GM19455 (cell line): ENCODE measurements around the gene SMTNL1.

Experiments
- ATAC-seq: cut with Tn5 transposase; IDR thresholded peaks from one replicate; pipeline ENCODE4 v1.9.1; 2021; ENCODE audit not compliant: unreplicated experiment

The SMTNL1 gene, protein sequence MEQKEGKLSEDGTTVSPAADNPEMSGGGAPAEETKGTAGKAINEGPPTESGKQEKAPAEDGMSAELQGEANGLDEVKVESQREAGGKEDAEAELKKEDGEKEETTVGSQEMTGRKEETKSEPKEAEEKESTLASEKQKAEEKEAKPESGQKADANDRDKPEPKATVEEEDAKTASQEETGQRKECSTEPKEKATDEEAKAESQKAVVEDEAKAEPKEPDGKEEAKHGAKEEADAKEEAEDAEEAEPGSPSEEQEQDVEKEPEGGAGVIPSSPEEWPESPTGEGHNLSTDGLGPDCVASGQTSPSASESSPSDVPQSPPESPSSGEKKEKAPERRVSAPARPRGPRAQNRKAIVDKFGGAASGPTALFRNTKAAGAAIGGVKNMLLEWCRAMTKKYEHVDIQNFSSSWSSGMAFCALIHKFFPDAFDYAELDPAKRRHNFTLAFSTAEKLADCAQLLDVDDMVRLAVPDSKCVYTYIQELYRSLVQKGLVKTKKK

DNA sequence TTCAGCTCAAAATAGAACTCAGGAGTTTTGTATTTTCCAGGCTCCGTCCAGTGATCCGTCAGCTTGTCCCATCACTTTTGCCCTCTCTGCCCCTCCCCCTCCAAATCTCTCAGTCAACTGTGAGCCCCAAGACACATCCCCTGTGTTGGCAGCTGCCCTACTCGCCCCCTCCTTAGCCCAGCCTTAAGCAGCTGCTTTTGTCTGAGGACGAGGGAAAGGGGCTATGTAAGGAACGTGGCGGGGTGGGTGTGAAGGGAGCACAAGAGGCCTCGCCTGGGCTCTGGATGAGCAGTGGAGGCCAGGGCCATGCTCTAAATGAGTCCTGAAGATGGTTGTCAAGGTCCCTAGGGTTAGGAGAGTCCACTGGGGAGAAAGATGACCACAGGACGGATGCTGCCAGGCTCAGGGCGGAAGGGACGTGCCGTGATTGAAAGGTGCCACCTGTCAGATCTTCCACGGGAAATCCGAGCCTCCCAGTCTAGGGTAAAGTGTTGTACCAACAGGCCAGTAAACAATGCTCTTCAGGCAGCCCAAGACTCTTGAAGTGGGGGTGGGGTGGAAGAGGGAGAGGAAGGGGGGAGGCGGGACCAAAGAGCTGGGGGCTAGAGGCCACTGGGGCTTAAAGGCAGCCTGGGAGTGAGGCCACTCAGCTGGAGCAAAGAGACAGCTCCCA lies at the start of gene SMTNL1:
Gene SMTNL1 (plus strand): TSS at position 649 of the 673 bp plus-strand sequence. CDS start 5,048 bp downstream, outside the sequence.
- ATAC-seq: no peak

DNA sequence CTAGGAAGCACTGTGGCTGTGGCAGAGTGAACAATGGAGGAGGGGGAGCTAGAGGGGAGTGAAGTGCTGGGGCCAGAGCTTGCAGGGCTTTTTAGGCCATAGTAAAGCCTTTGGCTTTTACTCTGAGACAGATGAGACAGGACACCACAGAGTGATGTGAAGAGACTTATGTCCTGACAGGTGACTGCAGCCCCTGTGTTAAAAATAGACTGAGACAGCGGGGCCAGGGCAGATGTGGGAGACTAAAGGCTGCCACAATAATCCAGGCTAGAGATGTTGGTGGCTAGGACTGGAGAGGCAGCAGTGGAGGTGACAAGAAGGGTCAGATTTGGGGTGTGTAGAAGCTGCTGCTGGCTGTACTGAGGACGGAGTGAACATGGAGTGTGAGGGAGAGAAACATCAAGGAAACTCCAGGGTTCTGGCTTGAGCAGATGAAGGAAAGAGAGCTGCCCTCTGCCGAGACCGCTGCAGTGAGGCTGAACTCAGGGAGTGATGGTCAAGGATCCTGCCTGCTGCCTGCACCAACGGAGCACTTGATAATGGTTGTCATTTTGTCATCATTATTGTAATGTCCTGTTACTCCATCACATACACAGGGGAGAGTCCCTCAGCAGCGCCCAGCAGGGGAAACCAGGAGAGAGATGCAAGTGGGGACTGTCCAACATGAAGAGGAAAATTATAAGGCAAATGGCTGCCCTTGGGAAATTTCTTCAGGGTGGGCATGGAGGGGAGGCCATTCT lies 49.3 kb upstream of the SMTNL1 start:
- ATAC-seq: no peak

DNA sequence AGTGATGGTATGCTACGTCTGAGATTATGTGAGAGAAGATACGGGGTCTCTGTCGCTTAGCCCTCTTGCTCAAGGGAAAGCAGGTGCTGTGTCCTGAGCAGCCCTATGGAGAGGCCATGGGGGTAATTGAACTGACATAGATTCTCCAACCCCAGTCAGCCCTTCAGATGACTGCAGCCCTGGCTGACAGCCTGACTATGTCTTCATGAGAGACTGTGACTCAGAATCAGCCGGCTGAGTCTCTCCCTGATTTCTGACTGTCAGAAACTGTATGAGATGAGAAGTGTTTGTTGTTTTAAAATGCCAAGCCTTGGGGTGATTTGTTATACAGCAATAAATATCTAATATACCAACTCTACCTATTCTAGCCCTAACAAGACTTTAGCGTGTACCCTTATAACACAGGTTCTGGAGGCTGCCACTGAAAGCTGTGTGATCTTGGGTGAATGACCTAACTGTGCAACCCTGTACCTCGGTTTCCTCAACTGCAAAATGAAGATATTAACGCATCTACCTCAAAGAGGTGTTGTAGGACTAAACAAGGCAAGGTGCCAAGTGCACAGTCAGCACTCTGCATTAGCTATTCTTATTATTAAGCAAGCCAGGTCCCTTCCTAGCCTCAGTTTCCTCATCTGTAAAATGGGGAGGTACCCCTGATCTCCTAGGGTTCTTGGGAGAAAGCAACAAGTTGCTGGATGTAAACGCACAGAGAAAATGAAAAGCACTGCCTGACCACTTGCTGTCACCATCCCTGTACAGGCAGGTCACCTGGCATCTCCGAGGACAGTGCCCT lies 46.7 kb upstream of the SMTNL1 start:
- no peak for ATAC-seq

DNA sequence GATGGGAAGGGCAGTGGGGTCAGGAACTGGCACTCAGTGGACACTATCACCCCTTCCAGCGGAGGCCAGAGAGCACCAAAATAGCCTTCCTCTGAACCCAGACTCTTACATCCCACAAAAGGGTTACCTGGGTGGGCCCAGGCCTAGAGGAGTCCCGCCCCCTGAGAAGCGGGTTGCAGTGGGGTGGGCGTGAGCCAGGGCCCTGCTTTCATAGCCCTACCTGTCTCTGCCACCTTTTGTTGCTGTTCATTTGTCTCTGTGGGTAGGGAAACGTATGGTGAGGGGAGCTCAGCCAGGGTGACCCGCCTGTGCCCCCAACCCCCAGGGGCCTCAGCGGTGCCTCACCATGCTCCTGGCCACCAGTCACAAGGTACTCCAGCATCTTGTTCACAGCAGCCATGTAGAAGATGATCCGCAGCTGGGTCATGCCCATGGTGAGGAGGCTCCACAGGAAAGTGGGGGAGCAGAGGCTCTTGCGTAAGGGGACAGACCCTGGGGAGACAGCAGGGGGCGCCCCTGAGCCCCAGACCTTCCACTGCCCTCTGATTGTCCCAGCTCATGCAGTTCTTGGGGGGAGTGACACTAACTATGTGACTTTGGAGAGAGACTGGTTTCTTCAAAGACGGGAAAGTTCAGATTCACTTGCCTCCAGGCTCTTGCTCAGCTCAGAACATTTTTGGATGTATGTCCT lies 45.9 kb upstream of the SMTNL1 start:
- no peak for ATAC-seq

DNA sequence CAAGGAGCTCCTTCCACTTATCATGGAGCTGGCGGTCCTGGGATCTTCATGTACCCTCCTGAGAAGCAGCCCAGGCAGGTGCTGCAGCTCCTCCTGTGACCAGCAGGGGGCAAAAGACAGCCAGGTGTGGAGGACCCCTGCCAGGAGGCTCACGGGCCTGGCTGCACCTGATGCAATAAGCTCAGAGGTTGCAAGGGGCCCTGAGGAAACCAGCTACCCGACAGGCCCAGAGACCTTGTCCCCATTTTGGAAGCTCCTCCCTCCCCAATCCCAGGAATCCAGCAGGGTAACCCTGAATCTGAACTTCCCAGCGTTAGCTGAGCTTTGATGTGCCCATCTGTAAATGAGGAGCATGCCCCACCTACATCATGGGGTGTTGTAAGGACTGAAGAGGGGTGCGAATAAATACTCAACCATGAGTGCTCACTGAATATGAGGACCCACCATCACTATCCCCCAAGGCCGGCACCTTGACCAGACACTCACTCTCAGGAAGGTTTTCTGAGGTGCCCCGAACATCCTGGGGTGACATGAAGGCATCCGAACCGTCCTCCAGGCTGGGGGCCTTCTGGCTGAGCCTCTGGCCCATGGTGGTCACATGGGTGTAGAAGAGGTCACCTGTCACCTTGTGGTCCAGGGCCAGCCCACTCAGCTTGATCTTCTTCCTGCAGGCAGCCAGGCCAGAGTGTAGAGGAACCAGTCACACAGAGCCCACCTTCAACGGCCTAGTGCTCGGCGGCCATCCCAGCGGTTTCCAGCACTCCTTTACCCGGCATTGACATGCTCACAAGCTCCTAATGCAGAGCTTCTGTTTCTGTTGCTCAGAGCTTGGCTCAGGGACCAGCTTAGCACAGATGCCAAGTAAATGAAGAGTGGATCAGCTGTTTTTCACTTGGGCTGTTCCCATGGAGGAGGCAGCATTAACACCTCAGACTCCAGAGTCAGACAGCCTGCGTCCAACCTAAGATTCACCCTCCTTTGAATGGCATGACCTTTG lies 43.6 kb upstream of the SMTNL1 start:
- peak; percentile 66 for ATAC-seq

DNA sequence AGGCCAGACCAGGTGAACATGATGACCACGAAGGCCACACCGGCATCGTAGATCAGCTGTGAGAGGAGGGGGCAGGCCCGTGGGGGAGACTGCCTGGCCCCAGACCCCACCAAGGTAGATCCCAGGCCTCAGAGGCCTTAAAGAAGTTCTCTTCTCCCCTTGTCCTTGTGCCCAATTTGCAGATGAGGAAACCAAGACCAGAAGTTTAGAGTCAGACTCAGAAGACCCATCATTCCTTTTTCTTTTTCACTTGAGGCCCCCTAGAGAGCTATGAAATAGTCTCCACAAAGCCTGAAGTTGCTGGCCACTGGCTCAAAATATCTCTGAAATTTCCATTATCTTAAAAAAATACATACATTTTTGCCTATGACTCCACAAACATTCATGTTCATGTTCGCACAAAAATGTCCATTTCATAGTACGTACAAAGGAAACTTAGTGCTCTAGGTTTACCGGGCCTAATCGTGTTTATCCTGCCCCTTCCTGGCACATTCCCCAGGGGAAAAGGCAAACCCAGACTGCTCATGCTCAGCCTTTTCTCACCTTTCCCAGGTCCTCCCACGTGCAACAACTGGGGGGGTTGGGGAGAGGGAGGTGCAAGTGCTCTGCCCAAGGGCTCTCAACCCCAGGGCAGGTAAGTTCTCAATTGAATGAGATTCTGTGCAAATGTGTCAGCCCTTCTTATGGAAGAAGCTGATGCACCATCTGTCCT lies 41.1 kb upstream of the SMTNL1 start:
- ATAC-seq: no peak

DNA sequence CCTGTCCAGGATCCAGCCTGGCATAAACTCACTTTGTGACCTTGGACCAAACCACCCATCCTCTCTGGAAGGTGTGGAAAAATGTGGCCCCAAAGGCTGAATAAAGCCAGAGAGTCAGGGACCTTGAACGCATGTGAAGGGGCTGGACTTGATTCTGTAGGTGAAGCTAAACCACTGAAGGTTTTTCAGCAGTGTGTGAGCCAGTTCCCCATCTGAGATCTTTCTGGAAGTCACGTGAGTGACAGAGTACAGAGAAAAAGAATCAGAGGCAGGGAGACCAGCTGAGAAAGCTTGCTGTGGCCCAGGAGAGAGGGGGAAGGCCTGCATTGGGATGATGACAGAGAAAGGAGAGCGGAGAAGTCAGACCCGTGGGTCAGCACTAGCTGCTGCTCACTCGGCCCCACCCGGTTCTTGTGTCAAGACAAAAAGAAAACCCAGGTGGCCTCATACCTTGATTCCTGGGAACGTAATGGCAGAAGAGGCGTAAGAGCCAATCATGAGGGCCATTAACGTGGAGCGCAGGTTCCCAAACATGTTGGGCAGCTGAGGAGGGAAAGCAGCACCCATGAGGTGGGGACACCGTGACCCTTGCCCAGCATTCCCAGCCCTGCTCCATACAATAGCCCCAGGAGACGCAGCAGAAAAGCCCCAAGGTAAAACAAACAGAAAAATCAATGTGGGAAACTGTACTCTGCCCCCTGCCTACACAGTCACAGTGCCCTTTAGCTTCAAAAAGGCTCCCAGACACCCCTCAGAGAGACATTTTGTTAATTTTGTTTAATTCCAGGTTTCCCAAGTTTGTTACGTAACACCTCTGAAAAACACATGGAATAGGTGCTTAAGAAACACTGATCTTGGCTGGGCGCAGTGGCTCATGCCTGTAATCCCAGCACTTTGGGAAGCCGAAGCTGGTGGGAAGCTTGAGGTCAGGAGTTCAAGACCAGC lies 39.8 kb upstream of the SMTNL1 start:
- no peak for ATAC-seq

DNA sequence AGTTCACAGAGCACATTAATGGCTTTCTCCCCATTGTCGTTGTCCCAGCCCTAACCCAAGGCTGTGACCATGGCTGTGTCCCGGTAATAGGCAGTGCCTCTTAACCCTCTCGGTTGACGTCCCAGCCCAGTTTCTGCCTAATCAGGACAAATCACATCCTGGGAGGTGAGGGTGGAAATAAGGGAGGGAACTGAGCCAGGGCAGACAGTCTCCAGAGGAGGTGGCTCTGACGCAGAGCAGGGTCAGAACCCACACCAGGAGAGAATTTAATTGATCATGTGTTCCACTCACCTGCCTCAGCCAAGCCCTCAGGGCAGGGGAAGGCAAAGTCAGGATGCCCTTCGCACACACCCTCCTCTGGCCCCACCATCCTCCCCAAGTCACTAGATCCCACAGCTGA lies 38.9 kb upstream of the SMTNL1 start:
- ATAC-seq: no peak

DNA sequence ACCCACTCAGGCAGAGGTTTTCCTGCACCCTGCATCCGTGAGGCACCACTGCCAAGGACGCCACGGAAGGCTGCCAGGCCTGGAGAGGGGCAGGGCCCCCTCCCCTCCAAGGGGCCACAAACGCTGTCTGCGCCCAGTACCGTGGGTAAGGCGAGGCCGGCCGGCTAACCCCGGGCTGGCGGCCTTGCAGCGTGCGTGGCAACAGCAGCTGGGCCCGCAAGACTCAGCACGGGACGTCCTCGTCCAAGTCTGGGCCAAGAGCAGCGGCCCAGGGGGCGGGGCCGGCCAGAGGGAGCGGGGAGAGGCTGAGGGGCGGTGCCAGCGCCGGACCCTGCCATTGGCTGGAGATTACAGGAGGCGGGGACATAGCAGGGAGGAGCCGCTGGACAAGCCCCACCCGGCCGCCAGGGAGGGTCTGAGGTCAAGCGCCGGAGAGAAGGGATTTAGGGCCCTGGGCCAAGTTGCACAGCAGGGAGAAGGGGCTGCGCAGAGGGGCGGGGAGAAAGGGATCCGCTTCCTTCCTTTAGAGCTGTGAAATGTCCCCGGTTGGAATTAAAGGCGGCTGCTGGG lies 37.9 kb upstream of the SMTNL1 start:
- ATAC-seq: no peak

DNA sequence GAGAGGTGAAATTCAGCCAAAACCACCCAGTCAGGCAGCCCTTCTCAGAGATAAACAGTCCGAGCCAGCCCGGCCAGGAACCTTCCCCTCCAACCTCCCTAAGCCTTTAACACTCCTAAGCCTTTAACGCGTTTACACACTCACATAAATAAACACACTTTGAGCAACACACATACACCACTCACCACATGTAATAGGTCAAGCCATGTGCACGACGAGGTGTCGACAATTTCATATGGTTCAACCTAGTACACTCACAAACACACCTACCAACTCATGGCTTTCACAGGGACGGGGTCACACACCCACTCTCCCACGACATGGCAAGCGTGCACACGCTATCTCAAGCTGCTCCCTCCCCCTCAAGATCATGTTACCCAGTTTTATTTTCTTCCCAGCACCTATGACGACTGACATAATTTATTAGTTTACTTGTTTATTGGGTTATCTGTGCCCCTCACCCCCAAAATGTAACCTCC lies 37.4 kb upstream of the SMTNL1 start:
- ATAC-seq: no peak

DNA sequence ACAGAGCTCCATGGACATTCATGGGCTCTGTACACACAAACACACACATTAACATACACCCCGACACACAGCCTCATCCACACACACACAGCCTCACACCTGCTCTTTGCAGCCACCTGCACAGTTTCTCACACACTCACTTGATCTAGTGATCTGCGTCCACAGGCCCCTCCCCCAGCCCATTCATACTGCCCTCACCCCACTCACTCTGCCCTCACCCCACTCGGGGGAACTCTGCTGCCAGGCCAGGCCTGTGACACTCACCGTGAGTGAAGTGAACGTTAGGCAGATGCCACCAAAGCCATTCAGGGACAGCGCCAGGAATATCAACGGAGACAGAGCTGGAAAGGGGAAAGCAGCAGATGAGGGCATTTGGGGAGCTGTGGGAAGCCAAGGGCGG lies 36.9 kb upstream of the SMTNL1 start:
- no peak for ATAC-seq

DNA sequence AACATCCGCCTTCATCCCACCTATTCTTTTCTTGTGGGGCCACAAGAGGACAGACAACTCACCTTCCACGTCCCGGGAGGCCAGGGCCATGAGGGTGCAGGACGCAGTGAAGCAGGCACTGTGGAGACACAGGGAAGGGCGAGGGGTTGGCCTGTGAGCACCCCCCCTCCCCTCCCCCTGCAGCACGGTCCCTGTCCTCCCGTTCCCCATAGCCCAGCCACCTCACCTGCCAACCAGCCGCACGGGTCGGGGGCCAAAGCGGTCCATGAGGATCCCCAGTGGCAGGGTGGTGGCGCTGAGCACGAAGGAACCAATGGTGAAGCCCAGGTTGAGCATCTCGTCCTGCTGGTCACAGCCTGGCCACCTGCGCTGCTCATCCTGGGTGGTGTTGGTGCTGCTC lies 36.5 kb upstream of the SMTNL1 start:
- no peak for ATAC-seq

DNA sequence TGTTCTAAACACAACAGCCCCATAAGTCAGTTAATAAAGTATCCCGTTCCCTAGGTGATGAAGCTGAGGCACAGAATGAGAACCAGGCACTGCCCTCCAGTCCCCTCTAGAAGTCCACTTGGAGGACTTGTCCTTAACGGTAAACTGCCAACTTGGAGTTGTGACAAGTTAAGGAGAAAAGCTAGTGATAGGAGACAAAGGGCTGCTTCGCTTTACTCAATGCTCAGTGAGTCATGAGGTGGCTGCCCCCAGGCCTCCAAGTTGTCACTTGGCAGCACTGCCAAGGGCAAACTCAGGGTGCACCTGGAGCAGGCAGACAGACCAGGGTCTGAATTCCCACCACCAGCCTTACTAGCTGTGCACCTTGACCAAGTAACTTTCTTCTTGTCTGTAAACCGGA lies 35.4 kb upstream of the SMTNL1 start:
- ATAC-seq: no peak

DNA sequence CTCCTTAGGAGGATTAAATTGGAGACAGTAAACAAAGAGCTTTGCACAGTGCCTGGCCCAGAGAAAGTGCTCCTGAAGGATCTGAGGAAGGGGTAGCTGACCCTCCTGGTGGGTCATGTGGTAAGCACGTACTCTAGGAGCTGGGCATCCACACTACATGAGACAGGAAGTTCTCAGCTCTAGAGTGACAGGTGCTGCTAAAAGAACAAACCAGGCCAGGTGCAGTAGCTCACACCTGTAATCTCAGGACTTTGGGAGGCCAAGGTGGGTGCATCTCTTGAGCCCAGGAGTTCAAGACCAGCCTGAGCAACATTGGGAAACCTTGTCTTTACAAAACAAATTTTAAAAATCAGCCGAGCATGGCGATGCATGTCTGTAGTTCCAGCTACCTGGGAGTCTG lies 35.0 kb upstream of the SMTNL1 start:
- no peak for ATAC-seq

DNA sequence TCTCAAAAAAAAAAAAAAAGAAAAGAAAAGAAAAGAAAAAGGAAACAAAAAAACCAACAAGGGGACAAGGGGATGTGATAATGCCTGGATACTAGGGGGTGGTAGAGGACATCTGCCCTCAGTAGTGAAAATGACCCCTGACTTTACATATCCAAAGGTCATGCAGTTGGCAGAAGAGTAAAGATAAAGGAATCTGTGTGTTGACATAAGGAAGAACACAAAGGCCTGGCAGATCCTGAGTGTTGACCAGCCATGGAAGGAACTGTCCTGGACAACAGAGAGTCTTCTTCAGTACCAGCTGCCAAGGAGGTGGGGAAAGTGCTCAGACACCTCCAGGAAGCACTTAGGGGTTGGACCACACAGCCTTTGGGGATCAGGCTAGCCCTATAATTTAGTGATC lies 34.5 kb upstream of the SMTNL1 start:
- no peak for ATAC-seq

DNA sequence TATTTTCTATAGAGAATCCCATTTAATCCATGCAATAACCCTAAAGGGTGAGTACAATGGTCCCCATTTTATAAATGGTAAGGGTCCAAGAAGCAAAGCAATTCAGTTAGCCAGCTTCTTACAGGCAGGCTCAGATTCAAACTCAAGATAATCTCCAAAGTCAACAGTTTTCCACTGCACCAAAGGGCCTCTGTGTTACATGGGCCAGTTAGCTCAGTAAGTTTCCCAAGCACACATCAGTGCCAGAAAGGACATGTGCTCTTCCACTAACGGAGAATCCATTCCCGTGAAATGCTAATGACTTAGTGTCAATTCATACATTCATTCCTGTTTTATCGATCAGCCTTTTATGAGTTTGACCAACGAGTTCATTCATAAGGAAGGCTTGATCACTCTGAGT lies 32.9 kb upstream of the SMTNL1 start:
- ATAC-seq: no peak

DNA sequence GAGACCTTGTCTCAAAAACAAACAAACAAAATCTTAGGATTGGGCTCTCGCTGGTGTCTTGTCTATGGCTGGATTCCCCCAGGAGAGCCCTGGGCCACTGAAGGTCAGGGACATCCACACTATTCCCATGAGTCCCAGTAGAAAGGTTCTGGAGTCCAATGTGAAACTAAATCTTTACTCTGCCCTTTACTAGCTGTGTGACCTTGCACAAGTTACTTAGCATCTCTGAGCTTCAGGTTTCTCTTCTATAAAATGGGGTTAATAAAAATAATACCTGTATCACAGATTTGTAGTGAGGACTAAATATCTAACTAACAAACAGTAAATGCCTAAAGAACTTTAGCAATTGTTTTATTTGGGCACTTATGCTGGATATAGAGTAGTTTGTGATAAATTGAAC lies 30.9 kb upstream of the SMTNL1 start:
- ATAC-seq: no peak
